ENCODE measurements around the gene TTC7B.

TTC7B gene

GRCh38 chr14:90808759-90809529, 7.3 kb downstream of the TTC7B start:
- DNase-seq (ENCODE audit: insufficient read length, low spot score): no peak
- FAIRE-seq: no peak

- DNase-seq (ENCODE audit: insufficient read length, low spot score) (no peak), FAIRE-seq (no peak)
Measured at GRCh38 chr14:90807060-90807459, 9.2 kb downstream of the TTC7B start.

- no peak for DNase-seq (ENCODE audit: insufficient read length, low spot score)
- no peak for FAIRE-seq
Measured at GRCh38 chr14:90805662-90806540, 10.3 kb downstream of the TTC7B start.

- DNase-seq (ENCODE audit: insufficient read length, low spot score) (no peak), FAIRE-seq (no peak)
Measured at GRCh38 chr14:90805084-90805391, 11.2 kb downstream of the TTC7B start.

- no peak for FAIRE-seq
- no peak for DNase-seq (ENCODE audit: insufficient read length, low spot score)
Measured at GRCh38 chr14:90804292-90805083, 11.7 kb downstream of the TTC7B start.

GRCh38 chr14:90803249-90803648, 13.0 kb downstream of the TTC7B start:
- FAIRE-seq (no peak), DNase-seq (ENCODE audit: insufficient read length, low spot score) (no peak)

- FAIRE-seq: no peak
- no peak for DNase-seq (ENCODE audit: insufficient read length, low spot score)
Measured at GRCh38 chr14:90799420-90799819, 16.8 kb downstream of the TTC7B start.

- DNase-seq (ENCODE audit: insufficient read length, low spot score) (no peak), FAIRE-seq (no peak)
Measured at GRCh38 chr14:90797919-90798318, 18.3 kb downstream of the TTC7B start.

- DNase-seq (ENCODE audit: insufficient read length, low spot score) (no peak), FAIRE-seq (no peak)
Measured at GRCh38 chr14:90797451-90797850, 18.8 kb downstream of the TTC7B start.

GRCh38 chr14:90796329-90796728, 19.9 kb downstream of the TTC7B start:
- FAIRE-seq: no peak

GRCh38 chr14:90795744-90796143, 20.5 kb downstream of the TTC7B start:
- DNase-seq (ENCODE audit: insufficient read length, low spot score) (peak; percentile 57), FAIRE-seq (peak; percentile 94)

More at GRCh38 chr14:90796329-90796728, 19.9 kb downstream of the TTC7B start:
- DNase-seq (ENCODE audit: insufficient read length, low spot score): no peak

GRCh38 chr14:90791486-90791885, 24.7 kb downstream of the TTC7B start:
- FAIRE-seq: no peak
- no peak for DNase-seq (ENCODE audit: insufficient read length, low spot score)

- DNase-seq (ENCODE audit: insufficient read length, low spot score) (no peak), FAIRE-seq (no peak)
Measured at GRCh38 chr14:90788031-90788430, 28.2 kb downstream of the TTC7B start.

GRCh38 chr14:90785876-90786450, 30.3 kb downstream of the TTC7B start:
- no peak for FAIRE-seq

GRCh38 chr14:90785471-90785870, 30.8 kb downstream of the TTC7B start:
- DNase-seq (ENCODE audit: insufficient read length, low spot score): no peak
- FAIRE-seq: no peak

More at GRCh38 chr14:90785876-90786450, 30.3 kb downstream of the TTC7B start:
- no peak for DNase-seq (ENCODE audit: insufficient read length, low spot score)

- FAIRE-seq: no peak
Measured at GRCh38 chr14:90784621-90785270, 31.5 kb downstream of the TTC7B start.

GRCh38 chr14:90783344-90783743, 32.9 kb downstream of the TTC7B start:
- DNase-seq (ENCODE audit: insufficient read length, low spot score) (no peak), FAIRE-seq (no peak)

More at GRCh38 chr14:90784621-90785270, 31.5 kb downstream of the TTC7B start:
- DNase-seq (ENCODE audit: insufficient read length, low spot score): no peak

- no peak for FAIRE-seq
- DNase-seq (ENCODE audit: insufficient read length, low spot score): no peak
Measured at GRCh38 chr14:90782892-90783291, 33.3 kb downstream of the TTC7B start.

- FAIRE-seq: no peak
- no peak for DNase-seq (ENCODE audit: insufficient read length, low spot score)
Measured at GRCh38 chr14:90781876-90782275, 34.4 kb downstream of the TTC7B start.

- no peak for DNase-seq (ENCODE audit: insufficient read length, low spot score)
- no peak for FAIRE-seq
Measured at GRCh38 chr14:90781344-90781761, 34.9 kb downstream of the TTC7B start.
